K562 (cell line): Measurements from ENCODE around the gene ZNF584. TPM values are rescaled to one million over a fixed set of nuclear protein-coding genes. Genes with fewer than 3 reads are reported as not detected.
A peak's percentile ranks its signal among the peaks of the same experiment; 100 is the strongest.

Experiments
- ATF1 ChIP-seq, 2 experiments: fragments of 450-650 bp in 1 of 2; IDR thresholded peaks; 2 replicates each; pipeline ENCODE4 v1.6.1; 2016; ENCODE audit warnings: missing compliant biosample characterization in 1 of 2, missing genetic modification characterization in 1 of 2
- BMI1 ChIP-seq: fragments of 150-350 bp; IDR thresholded peaks from 2 replicates; pipeline ENCODE4 v1.6.1; 2014; ENCODE audit warnings: low read length
- CHD4 ChIP-seq: fragments of 200-600 bp; sonication (generic); IDR thresholded peaks from 3 replicates; pipeline ENCODE4 v1.6.1; 2012; ENCODE audit warnings: low read depth, mild to moderate bottlenecking, mixed read lengths, low read length, inconsistent platforms; ENCODE audit not compliant: insufficient read depth, insufficient replicate concordance, poor library complexity, severe bottlenecking
- EGR1 ChIP-seq: fragments of 450-650 bp; conservative IDR thresholded peaks from 2 replicates; pipeline ENCODE4 v1.6.1; 2017; ENCODE audit warnings: mild to moderate bottlenecking
- FOXK1 ChIP-seq: sonication (generic); formaldehyde crosslinking; IDR thresholded peaks from 2 replicates; pipeline ENCODE4 v1.8.0; 2022; ENCODE audit warnings: missing genetic modification reagents, mild to moderate bottlenecking, borderline replicate concordance
- HNRNPK ChIP-seq: fragments of 200-400 bp; formaldehyde crosslinking; IDR thresholded peaks from one replicate; pipeline ENCODE4 v1.6.1; 2018; ENCODE audit warnings: mild to moderate bottlenecking, low read depth, low read length; ENCODE audit not compliant: poor library complexity, severe bottlenecking
- KAT8 ChIP-seq: fragments of 450-650 bp; IDR thresholded peaks from 2 replicates; pipeline ENCODE4 v1.6.1; 2016; ENCODE audit warnings: low read depth, mild to moderate bottlenecking
- LARP7 ChIP-seq: fragments of 450-650 bp; IDR thresholded peaks from 2 replicates; pipeline ENCODE4 v1.6.1; 2016
- LCOR ChIP-seq: sonication (generic); formaldehyde crosslinking; IDR thresholded peaks from 2 replicates; pipeline ENCODE4 v1.8.0; 2022; ENCODE audit warnings: mild to moderate bottlenecking, missing genetic modification reagents
- MCM7 ChIP-seq, 2 experiments: fragments of 450-650 bp; IDR thresholded peaks; 2 replicates each; pipeline ENCODE4 v1.6.1; 2016 to 2018
- NR3C1 ChIP-seq: sonication (generic); formaldehyde crosslinking; IDR thresholded peaks from 2 replicates; pipeline ENCODE4 v1.8.1; 2022; ENCODE audit warnings: missing genetic modification reagents
- NUFIP1 ChIP-seq: fragments of 450-650 bp; IDR thresholded peaks from 2 replicates; pipeline ENCODE4 v1.6.1; 2018; ENCODE audit not compliant: partially characterized antibody
- POLR2H ChIP-seq: IDR thresholded peaks from 2 replicates; pipeline ENCODE4 v1.6.1; 2016; ENCODE audit warnings: missing genetic modification characterization, low read depth, mild to moderate bottlenecking, control low read depth, missing compliant biosample characterization, moderate library complexity
- RHOXF2B ChIP-seq: fragments of 250-450 bp; sonication (Bioruptor Pico); conservative IDR thresholded peaks from 2 replicates; pipeline ENCODE4 v1.5.1; 2021
- ZNF24 ChIP-seq: fragments of 450-650 bp; IDR thresholded peaks from 2 replicates; pipeline ENCODE4 v1.6.1; 2016
- ZNF253 ChIP-seq: fragments of 250-450 bp; sonication (Bioruptor Pico); conservative IDR thresholded peaks from 2 replicates; pipeline ENCODE4 v1.6.1; 2021; ENCODE audit warnings: mild to moderate bottlenecking
- ZNF445 ChIP-seq: fragments of 250-450 bp; sonication (Bioruptor Pico); IDR thresholded peaks from 2 replicates; pipeline ENCODE4 v1.4.0; 2020; ENCODE audit warnings: low read depth, mild to moderate bottlenecking, moderate library complexity
- ZNF551 ChIP-seq: fragments of 250-450 bp; sonication (Bioruptor Pico); IDR thresholded peaks from 2 replicates; pipeline ENCODE4 v1.5.0; 2021; ENCODE audit warnings: mild to moderate bottlenecking, moderate library complexity
- polyA plus RNA-seq, 8 experiments: library from polyadenylated mRNA; depleted of rRNA in 4 of 8; stranded (reverse) in 5 of 8; unstranded in 3 of 8; fragments of >200 nt; fragmentation: Nextera tagmentation in 2 of 8; fragmentation: Illumina TruSeq in 1 of 8; extraction: Ambion mirVana in 2 of 8; extraction: Trizol in 1 of 8; gene quantifications; 2 replicates each; pipeline versions ENCODE4 v1.2.1 to v1.2.3, GENCODE V29; 2011 to 2014; ENCODE audit warnings: inconsistent platforms in 1 of 8, missing spikeins in 1 of 8
- total RNA-seq, 7 experiments: library from RNA; depleted of rRNA in 6 of 7; stranded (reverse); fragments of >200 nt in 6 of 7; fragmentation: Illumina TruSeq in 2 of 7; extraction: Trizol in 2 of 7; gene quantifications; 2 replicates each; pipeline versions ENCODE4 v1.2.1 to v1.2.3, GENCODE V29; 2011 to 2021; ENCODE audit warnings: low replicate concordance in 1 of 7
- TF ChIP-seq, protein P1 (sequence below): fragments of 250-450 bp; sonication (Bioruptor Pico); IDR thresholded peaks from 2 replicates; pipeline ENCODE4 v1.8.0; 2022; ENCODE audit warnings: moderate library complexity, mild to moderate bottlenecking, inconsistent platforms
- TF ChIP-seq, protein P2 (sequence below): sonication (generic); formaldehyde crosslinking; IDR thresholded peaks from 2 replicates; pipeline ENCODE4 v1.8.1; 2023; ENCODE audit warnings: mild to moderate bottlenecking, missing genetic modification reagents
- TF ChIP-seq, protein P3 (sequence below): fragments of 450-650 bp; IDR thresholded peaks from 2 replicates; pipeline ENCODE4 v1.6.1; 2016; ENCODE audit warnings: borderline replicate concordance
- TF ChIP-seq, protein P4 (sequence below): fragments of 450-650 bp; formaldehyde crosslinking; IDR thresholded peaks from 2 replicates; pipeline ENCODE4 v1.4.0; 2022; ENCODE audit warnings: mild to moderate bottlenecking, moderate library complexity

ZNF584 gene
- total and polyA plus RNA-seq, 9 of the 15 experiments (the other 6 are each of a cell fraction or from before 2014, with no cell fraction given), result 5.8 to 43.4 (median 24.6) TPM

DNA sequence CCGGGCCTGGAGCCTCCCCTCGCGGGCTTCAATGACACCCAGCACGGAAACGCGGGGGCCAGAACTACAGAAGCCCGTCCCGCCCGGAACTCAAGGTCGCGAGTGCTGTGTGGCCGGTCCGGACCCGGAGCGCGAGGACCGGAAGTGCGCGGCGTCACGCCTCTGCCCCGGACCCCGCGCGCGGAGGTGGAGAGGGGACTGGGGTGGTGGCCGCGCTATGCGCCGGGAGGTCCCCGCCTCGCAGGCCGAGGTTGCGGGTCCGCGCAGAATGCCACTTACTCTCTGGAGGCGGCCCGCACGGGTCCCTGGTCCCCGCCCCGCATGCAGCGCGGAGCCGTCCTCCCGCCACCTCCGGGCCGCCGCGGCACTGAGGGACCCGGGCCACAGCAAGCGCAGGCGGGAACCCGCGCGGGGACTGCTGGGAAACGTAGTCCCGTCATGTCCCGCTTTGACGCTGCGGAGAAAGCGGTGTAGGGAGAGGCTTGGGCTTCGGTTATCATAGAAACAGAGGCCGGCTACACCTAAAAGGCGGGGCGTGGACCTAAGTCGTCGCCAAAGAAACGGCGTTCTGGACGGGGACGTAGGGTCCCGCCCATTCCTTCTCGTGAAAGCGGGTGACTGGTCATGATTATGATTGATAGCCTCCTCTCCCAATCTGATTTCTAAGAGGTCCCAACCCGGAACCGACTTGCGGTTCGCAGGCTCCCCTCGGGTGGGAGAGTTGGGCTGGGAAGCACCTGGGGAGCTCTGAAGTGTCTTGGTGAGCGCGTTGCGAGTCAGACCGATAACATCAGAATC, 27.6 kb upstream of the ZNF584 start, which contains the start of gene ZNF837 (continued):
- TF ChIP-seq EGR1 (peak; percentile 93), CHD4 (no peak), ZNF445 (CRISPR knock-in tag) (peak; percentile 47; the same call in 1 of the 2 replicates), KAT8 (no peak), RHOXF2B (CRISPR knock-in tag) (no peak), ZNF24 (no peak; the same call in none of the 2 replicates), NUFIP1 (no peak), NR3C1 (CRISPR knock-in tag) (0 out of 2 replicates have a peak, but pooled peaks have one; percentile 49), LCOR (CRISPR knock-in tag) (no peak), LARP7 (no peak), POLR2H (tag) (peak; percentile 79), HNRNPK (no peak), MCM7 (IDR thresholded peaks at IDR 0.05) (no peak), BMI1 (peak; percentile 97), ATF1 (CRISPR knock-in tag; IDR thresholded peaks at IDR 0.05) (no peak), ATF1 (tag; IDR thresholded peaks at IDR 0.05) (peak; percentile 98), FOXK1 (no peak), ZNF253 (CRISPR knock-in tag) (no peak), ZNF551 (no peak)
- TF ChIP-seq, protein P1, sequence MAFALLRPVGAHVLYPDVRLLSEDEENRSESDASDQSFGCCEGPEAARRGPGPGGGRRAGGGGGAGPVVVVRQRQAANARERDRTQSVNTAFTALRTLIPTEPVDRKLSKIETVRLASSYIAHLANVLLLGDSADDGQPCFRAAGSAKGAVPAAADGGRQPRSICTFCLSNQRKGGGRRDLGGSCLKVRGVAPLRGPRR (CRISPR knock-in tag), result no peak
- TF ChIP-seq, protein P2, sequence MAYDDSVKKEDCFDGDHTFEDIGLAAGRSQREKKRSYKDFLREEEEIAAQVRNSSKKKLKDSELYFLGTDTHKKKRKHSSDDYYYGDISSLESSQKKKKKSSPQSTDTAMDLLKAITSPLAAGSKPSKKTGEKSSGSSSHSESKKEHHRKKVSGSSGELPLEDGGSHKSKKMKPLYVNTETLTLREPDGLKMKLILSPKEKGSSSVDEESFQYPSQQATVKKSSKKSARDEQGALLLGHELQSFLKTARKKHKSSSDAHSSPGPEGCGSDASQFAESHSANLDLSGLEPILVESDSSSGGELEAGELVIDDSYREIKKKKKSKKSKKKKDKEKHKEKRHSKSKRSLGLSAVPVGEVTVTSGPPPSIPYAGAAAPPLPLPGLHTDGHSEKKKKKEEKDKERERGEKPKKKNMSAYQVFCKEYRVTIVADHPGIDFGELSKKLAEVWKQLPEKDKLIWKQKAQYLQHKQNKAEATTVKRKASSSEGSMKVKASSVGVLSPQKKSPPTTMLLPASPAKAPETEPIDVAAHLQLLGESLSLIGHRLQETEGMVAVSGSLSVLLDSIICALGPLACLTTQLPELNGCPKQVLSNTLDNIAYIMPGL (CRISPR knock-in tag), result peak; percentile 92; the same call in 1 of the 2 replicates
- TF ChIP-seq, protein P3, sequence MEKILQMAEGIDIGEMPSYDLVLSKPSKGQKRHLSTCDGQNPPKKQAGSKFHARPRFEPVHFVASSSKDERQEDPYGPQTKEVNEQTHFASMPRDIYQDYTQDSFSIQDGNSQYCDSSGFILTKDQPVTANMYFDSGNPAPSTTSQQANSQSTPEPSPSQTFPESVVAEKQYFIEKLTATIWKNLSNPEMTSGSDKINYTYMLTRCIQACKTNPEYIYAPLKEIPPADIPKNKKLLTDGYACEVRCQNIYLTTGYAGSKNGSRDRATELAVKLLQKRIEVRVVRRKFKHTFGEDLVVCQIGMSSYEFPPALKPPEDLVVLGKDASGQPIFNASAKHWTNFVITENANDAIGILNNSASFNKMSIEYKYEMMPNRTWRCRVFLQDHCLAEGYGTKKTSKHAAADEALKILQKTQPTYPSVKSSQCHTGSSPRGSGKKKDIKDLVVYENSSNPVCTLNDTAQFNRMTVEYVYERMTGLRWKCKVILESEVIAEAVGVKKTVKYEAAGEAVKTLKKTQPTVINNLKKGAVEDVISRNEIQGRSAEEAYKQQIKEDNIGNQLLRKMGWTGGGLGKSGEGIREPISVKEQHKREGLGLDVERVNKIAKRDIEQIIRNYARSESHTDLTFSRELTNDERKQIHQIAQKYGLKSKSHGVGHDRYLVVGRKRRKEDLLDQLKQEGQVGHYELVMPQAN, result peak; percentile 57; the same call in 1 of the 2 replicates
- TF ChIP-seq, protein P4, sequence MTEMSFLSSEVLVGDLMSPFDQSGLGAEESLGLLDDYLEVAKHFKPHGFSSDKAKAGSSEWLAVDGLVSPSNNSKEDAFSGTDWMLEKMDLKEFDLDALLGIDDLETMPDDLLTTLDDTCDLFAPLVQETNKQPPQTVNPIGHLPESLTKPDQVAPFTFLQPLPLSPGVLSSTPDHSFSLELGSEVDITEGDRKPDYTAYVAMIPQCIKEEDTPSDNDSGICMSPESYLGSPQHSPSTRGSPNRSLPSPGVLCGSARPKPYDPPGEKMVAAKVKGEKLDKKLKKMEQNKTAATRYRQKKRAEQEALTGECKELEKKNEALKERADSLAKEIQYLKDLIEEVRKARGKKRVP, result peak; percentile 2; the same call in 1 of the 2 replicates
